Measurements from ENCODE around the gene DPP8.
"Not testable (repeated sequence)": the region's sequence is repeated elsewhere in the genome, so short reads cannot be mapped to it uniquely, and the experiment has no call there.

Gene DPP8

GRCh38 chr15:65476903-65477302 is 40.6 kb downstream of the DPP8 start:
- Mint-ChIP-seq H3K4me1 (no peaks in the 10 kb centered on the region), H3K36me3 (peaks cover 42% of the 10 kb centered on the region), H3K27me3 (no peaks in the 10 kb centered on the region)

GRCh38 chr15:65470866-65471265 is 46.6 kb downstream of the DPP8 start:
- H3K36me3 Mint-ChIP-seq, result peaks cover 43% of the 10 kb centered on the region
- no peak overlapping the region for H3K4me3 Mint-ChIP-seq
- H3K9me3 Mint-ChIP-seq, result no peaks in the 10 kb centered on the region
- no peaks in the 10 kb centered on the region for H3K27me3 Mint-ChIP-seq
- no peak for ATAC-seq
- no peak overlapping the region for H3K27ac Mint-ChIP-seq
- H3K4me1 Mint-ChIP-seq, result no peaks in the 10 kb centered on the region

More at GRCh38 chr15:65476903-65477302, 40.6 kb downstream of the DPP8 start:
- H3K27ac Mint-ChIP-seq, result no peak overlapping the region
- no peak for ATAC-seq
- H3K9me3 Mint-ChIP-seq, result no peaks in the 10 kb centered on the region
- H3K4me3 Mint-ChIP-seq, result no peak overlapping the region

GRCh38 chr15:65468229-65468909 is 49.1 kb downstream of the DPP8 start:
- H3K27me3 Mint-ChIP-seq, result no peaks in the 10 kb centered on the region
- no peak overlapping the region for H3K4me3 Mint-ChIP-seq
- peaks cover 44% of the 10 kb centered on the region for H3K36me3 Mint-ChIP-seq
- H3K4me1 Mint-ChIP-seq, result no peaks in the 10 kb centered on the region
- no peaks in the 10 kb centered on the region for H3K9me3 Mint-ChIP-seq
- ATAC-seq, result no peak
- no peak overlapping the region for H3K27ac Mint-ChIP-seq

GRCh38 chr15:65466901-65467300 is 50.6 kb downstream of the DPP8 start:
- ATAC-seq, result no peak
- Mint-ChIP-seq H3K4me1 (no peaks in the 10 kb centered on the region), H3K27ac (no peak overlapping the region), H3K4me3 (no peak overlapping the region), H3K9me3 (no peaks in the 10 kb centered on the region), H3K27me3 (no peaks in the 10 kb centered on the region), H3K36me3 (peaks cover 35% of the 10 kb centered on the region)

GRCh38 chr15:65463096-65463495 is 54.4 kb downstream of the DPP8 start:
- peaks cover 33% of the 10 kb centered on the region for H3K36me3 Mint-ChIP-seq
- H3K4me3 Mint-ChIP-seq, ATAC-seq, H3K27ac Mint-ChIP-seq, H3K9me3 Mint-ChIP-seq, H3K27me3 Mint-ChIP-seq, H3K4me1 Mint-ChIP-seq: not testable (repeated sequence)

- Mint-ChIP-seq H3K27ac (no peak overlapping the region), H3K36me3 (peaks cover 39% of the 10 kb centered on the region), H3K4me1 (peaks cover 4% of the 10 kb centered on the region), H3K27me3 (no peaks in the 10 kb centered on the region), H3K9me3 (no peaks in the 10 kb centered on the region), H3K4me3 (no peak overlapping the region)
- no peak for ATAC-seq
Measured at GRCh38 chr15:65460741-65461347, 56.6 kb downstream of the DPP8 start.

- not testable (repeated sequence) for H3K4me3 Mint-ChIP-seq, H3K27me3 Mint-ChIP-seq, H3K9me3 Mint-ChIP-seq, ATAC-seq
- Mint-ChIP-seq H3K36me3 (peaks cover 39% of the 10 kb centered on the region), H3K27ac (peak overlapping the region; percentile 73), H3K4me1 (peaks cover 13% of the 10 kb centered on the region)
Measured at GRCh38 chr15:65455256-65455655, 62.2 kb downstream of the DPP8 start.

GRCh38 chr15:65451989-65452388 is 65.5 kb downstream of the DPP8 start:
- no peak for ATAC-seq
- Mint-ChIP-seq H3K27ac (no peak overlapping the region), H3K4me1 (peaks cover 13% of the 10 kb centered on the region), H3K27me3 (no peaks in the 10 kb centered on the region), H3K36me3 (peaks cover 37% of the 10 kb centered on the region), H3K4me3 (no peak overlapping the region), H3K9me3 (no peaks in the 10 kb centered on the region)

- peaks cover 32% of the 10 kb centered on the region for H3K36me3 Mint-ChIP-seq
- H3K4me3 Mint-ChIP-seq, result no peak overlapping the region
- no peak for ATAC-seq
- H3K27me3 Mint-ChIP-seq, result no peaks in the 10 kb centered on the region
- H3K4me1 Mint-ChIP-seq, result peaks cover 6% of the 10 kb centered on the region
- no peaks in the 10 kb centered on the region for H3K9me3 Mint-ChIP-seq
- H3K27ac Mint-ChIP-seq, result no peak overlapping the region
Measured at GRCh38 chr15:65450556-65450955, 66.9 kb downstream of the DPP8 start.

GRCh38 chr15:65447145-65447544 is 70.3 kb downstream of the DPP8 start:
- H3K4me1 Mint-ChIP-seq, result no peaks in the 10 kb centered on the region
- H3K36me3 Mint-ChIP-seq, result peaks cover 40% of the 10 kb centered on the region

GRCh38 chr15:65434201-65434600 is 83.3 kb downstream of the DPP8 start:
- H3K4me3 Mint-ChIP-seq, result no peak overlapping the region
- no peaks in the 10 kb centered on the region for H3K9me3 Mint-ChIP-seq
- ATAC-seq, result no peak
- peaks cover 22% of the 10 kb centered on the region for H3K27me3 Mint-ChIP-seq
- no peak overlapping the region for H3K27ac Mint-ChIP-seq
- no peaks in the 10 kb centered on the region for H3K36me3 Mint-ChIP-seq
- H3K4me1 Mint-ChIP-seq, result no peaks in the 10 kb centered on the region

More at GRCh38 chr15:65447145-65447544, 70.3 kb downstream of the DPP8 start:
- no peaks in the 10 kb centered on the region for H3K27me3 Mint-ChIP-seq
- H3K9me3 Mint-ChIP-seq, result no peaks in the 10 kb centered on the region
- H3K27ac Mint-ChIP-seq, result no peak overlapping the region
- no peak for ATAC-seq
- no peak overlapping the region for H3K4me3 Mint-ChIP-seq

GRCh38 chr15:65431731-65432130 is 85.8 kb downstream of the DPP8 start:
- Mint-ChIP-seq H3K9me3 (no peaks in the 10 kb centered on the region), H3K27ac (no peak overlapping the region), H3K4me3 (no peak overlapping the region), H3K36me3 (no peaks in the 10 kb centered on the region), H3K4me1 (no peaks in the 10 kb centered on the region), H3K27me3 (peaks cover 31% of the 10 kb centered on the region)
- ATAC-seq, result no peak

- Mint-ChIP-seq H3K9me3 (no peaks in the 10 kb centered on the region), H3K4me1 (peaks cover 16% of the 10 kb centered on the region), H3K27me3 (peaks cover 72% of the 10 kb centered on the region), H3K36me3 (peaks cover 4% of the 10 kb centered on the region), H3K4me3 (no peak overlapping the region), H3K27ac (no peak overlapping the region)
- ATAC-seq, result no peak
Measured at GRCh38 chr15:65426216-65426853, 91.2 kb downstream of the DPP8 start.

- peaks cover 78% of the 10 kb centered on the region for H3K27me3 Mint-ChIP-seq
- H3K27ac Mint-ChIP-seq, result no peak overlapping the region
- H3K9me3 Mint-ChIP-seq, result no peaks in the 10 kb centered on the region
- no peak overlapping the region for H3K4me3 Mint-ChIP-seq
- peaks cover 4% of the 10 kb centered on the region for H3K36me3 Mint-ChIP-seq
- no peak for ATAC-seq
- peaks cover 16% of the 10 kb centered on the region for H3K4me1 Mint-ChIP-seq
Measured at GRCh38 chr15:65424683-65425082, 92.8 kb downstream of the DPP8 start.

- Mint-ChIP-seq H3K27ac (no peak overlapping the region), H3K4me1 (peaks cover 16% of the 10 kb centered on the region), H3K36me3 (peaks cover 4% of the 10 kb centered on the region), H3K27me3 (peaks cover 76% of the 10 kb centered on the region), H3K9me3 (no peaks in the 10 kb centered on the region), H3K4me3 (peak overlapping the region; percentile 88)
- no peak for ATAC-seq
Measured at GRCh38 chr15:65423976-65424679, 93.4 kb downstream of the DPP8 start.
